GM21723 (cell line): ENCODE data around the gene HECW1.
"Not testable (repeated sequence)": the region's sequence is repeated elsewhere in the genome, so short reads cannot be mapped to it uniquely, and the experiment has no call there.

Experiments used
- ATAC-seq: cut with Tn5 transposase; IDR thresholded peaks from one replicate; pipeline ENCODE4 v1.9.1; 2021; ENCODE audit warnings: mild to moderate bottlenecking, moderate library complexity; ENCODE audit not compliant: unreplicated experiment

HECW1 gene

GRCh38 chr7:43111630-43112458 lies 603 bp upstream of the HECW1 start:
- ATAC-seq = no peak

DNA sequence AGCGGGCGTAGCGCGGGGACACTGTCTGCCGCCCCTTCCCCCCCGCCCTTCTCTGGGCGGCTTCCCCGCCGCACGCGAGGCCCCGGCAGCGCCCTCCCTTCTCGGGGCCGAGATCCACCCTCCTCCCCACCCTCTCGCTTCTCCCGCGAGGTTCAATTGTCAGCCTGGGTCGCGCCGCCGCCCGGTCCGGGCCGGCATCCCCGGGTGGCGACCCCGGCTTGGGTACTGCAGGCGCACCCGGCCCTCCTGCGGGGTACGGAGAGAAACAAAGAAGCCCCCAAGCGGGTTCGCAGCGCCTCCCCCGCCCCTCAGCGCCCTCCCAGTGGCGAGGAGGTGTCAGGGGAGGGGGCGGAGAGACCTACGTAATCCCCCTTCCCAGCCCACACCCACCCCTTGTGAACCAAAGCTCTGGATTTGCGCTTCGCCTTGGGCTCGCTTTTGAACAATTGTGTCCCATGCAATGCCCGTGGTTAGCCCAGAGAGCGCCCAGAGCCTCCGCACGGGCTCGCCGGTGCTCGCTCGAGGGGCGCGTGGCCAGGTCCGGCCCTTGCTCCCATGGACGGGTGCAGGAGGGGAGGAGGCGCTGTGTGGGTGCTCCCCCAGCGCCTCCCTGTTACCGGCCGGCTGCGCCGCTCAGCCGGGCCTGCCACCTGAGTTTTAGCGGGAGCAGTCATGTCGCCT lies 634 bp downstream of the HECW1 start:
- ATAC-seq = no peak

- no peak for ATAC-seq
These were observed 1.4 kb downstream of the HECW1 start for GRCh38 chr7:43113622-43114457.

DNA sequence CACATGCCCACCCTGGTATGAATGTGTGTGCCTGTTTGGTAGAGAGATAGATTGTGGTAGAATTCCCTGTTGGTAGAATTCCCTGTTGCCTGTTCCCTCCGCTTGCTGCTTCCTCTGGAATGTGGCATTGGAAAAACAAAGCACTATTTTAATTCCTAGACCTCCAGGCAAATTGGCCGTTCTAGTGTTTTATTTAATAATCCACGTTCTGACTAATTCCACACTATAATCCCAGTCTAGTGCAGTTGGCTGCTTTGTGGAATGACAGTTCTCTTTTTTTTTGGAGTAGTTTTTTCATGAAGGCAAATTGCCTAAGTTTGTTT lies 2.0 kb downstream of the HECW1 start:
- no peak for ATAC-seq

DNA sequence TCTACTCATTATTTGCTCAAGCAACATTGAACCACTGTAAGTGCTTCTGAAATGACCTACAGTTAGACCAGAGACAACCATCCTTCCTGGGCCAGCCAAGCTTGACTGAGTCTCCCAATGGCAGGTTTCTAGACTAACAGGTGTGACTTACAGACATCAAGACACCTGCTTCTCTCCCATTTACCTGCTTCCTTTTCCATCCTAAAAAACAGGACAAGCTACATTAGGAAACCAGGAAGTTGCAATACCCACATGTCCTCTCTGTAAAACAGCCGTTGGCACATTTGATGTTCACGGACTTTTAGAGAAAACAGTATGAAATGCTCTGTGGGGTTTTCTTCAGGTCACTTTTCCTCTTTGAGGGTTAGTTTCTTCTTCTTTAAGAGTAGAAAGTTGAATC lies 4.0 kb downstream of the HECW1 start:
- ATAC-seq = no peak

DNA sequence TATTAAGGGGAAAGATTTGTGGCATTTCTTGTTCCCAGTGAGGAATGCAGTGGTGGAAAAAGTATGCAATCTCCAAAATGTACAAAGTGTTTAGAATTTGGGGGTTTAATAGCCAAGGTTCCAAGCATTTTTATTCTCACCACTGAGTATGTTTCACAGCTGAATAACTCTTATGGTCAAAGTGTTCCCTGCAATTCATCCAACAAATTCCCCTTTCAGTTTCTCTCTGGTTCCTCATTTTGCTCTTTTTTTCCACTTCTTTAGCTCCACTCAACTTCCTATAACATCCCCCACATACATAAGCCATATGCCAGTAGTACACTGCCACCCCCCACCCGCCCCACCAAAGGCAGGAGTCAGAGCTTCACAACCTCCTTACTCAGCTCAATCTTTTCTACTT lies 4.6 kb downstream of the HECW1 start:
- no peak for ATAC-seq

GRCh38 chr7:43117861-43118260 lies 5.4 kb downstream of the HECW1 start:
- ATAC-seq = no peak

- no peak for ATAC-seq
These were observed 5.9 kb downstream of the HECW1 start for GRCh38 chr7:43118313-43118712.

DNA sequence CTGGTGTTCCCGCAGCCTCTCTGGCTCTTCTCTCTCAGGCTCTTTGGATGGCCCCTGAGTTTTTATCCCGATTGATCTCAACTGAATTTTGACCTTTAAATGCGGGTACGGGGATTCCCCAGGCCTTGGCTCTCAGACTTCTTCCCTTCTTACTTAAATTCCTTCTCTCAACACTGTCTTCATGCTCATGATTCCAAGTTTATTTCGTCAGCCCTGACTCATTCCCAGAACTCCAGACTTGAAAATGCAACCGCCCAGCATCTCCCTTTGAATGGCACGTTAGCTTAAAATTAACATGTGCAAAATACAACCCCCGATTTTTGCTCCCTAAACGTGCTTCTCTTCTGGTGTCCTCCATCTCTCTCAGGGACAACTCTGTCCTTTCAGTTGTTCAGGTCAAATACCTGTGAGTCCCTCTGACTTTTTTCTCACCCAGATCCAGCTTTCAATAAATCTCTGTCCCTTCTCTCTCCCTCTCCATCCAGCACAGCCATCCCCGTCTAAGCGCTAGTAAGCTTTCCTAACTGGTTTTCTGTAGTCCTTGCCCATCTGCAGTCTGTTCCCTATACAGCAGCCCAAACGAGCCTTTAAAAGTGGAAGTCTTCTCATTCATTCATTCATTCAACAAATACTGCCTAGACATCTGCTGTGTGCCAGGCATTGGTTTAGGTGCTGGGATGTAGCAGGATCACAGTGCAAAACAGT lies 7.1 kb downstream of the HECW1 start:
- no peak for ATAC-seq

DNA sequence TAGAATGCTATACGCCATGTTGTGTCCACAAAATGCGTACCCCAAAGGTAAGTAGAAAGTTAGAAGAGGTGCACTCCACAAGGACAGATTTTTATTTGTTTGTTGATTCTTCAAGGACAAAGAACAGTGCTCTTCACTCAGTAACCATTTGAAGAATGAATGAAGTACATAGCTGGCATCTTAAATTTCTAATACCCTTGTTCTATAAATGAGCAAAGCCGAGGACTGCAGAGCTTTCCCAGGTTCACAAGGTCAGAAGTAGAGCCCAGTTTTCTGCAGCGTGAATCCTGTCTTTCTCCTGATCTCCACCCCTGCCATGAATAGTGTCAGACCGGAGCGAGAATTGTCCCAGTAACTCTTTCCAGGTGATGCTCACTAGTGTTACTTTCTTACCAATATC lies 9.5 kb downstream of the HECW1 start:
- no peak for ATAC-seq

DNA sequence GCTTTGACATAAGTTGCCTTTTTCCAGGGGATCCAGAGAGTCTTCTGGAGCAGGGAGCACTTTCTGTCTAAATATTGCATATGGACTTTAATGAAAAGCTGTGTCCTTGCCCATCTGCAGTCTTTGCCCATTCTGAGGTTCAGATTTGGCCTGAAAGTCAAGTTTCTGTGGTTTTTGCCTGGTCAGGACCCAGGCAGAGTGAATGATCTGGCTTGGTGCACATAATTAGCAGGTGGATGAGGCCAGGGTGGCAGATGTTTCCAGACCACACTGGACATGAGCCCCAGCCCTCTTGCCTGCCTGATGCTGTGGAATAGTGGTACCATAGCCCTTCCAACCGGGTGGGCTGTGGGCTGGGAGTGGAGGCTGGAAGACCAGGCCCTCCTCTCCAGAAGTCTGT lies 11.0 kb downstream of the HECW1 start:
- ATAC-seq = no peak

GRCh38 chr7:43124388-43124787 lies 11.9 kb downstream of the HECW1 start:
- no peak for ATAC-seq

DNA sequence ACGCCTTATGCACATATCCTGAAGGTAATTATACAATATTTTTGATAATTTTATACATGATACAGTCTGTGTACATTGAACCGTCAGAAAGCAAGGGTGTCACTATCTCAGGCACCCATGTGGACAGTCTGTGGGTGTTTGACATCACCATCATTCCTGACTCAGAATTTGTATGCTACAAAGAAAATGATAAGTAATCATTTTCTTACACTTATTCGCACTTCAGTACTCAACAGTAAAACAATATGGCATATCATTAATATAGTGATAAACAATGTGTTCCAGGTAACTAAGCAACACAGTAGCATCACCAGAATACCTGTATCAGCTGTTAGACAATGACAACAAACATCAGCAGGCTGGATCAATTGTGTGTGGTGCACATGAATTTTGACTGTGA lies 17.9 kb downstream of the HECW1 start:
- no peak for ATAC-seq

- ATAC-seq = no peak
These were observed 22.7 kb downstream of the HECW1 start for GRCh38 chr7:43135129-43135528.

GRCh38 chr7:43136064-43136463 lies 23.6 kb downstream of the HECW1 start:
- no peak for ATAC-seq

GRCh38 chr7:43137121-43137744 lies 24.8 kb downstream of the HECW1 start:
- not testable (repeated sequence) for ATAC-seq

- no peak for ATAC-seq
These were observed 25.4 kb downstream of the HECW1 start for GRCh38 chr7:43137811-43138210.

DNA sequence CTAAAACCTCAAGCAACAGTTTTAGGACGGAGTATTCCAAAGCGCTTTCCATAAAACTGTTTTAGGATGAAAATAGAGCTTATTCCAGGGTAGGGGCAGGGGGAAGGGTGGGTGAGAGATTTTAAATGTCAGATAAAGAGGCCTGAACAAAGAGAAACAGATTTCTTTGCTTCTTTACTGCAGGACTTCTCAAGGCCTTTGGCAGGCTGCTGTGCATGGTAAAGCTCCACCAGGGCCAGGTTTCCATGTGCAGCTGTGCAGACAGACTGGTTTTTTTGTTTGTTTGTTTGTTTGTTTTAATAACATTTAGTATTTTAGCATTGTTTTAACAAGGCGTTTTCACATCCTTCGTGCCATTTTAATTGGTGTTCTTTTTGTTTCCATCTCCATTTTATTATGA lies 26.3 kb downstream of the HECW1 start:
- ATAC-seq = no peak

DNA sequence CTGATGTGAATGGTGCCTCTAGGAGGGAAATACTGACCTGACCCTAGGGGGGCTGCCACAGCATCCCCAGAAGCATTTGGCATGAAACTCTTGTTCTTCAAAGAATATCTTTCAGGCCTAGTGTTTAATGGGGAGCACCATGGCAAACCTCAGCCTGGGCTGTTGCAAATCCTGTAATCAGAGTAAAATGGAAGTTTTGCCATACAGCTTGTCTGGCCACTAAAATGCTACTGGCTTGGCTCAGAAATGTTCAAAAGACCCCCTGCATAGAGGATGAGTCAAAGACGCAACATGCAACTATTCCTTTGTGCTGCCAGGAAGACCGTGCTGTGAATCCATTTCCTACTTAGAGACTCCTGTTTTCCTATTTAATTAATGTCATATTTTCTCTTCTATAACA lies 26.7 kb downstream of the HECW1 start:
- no peak for ATAC-seq

GRCh38 chr7:43140186-43140585 lies 27.7 kb downstream of the HECW1 start:
- ATAC-seq = no peak

- ATAC-seq = no peak
These were observed 28.6 kb downstream of the HECW1 start for GRCh38 chr7:43141091-43141490.
